Left ventricle myocardium inferior (tissue), 1 donor: Measurements from ENCODE around the gene RAX. TPM values are rescaled to one million over a fixed set of nuclear protein-coding genes. Genes with fewer than 3 reads are reported as not detected.

Source experiments
- DNase-seq: peaks from one replicate; pipeline ENCODE4 v3.0.0-alpha.2; 2020
- H3K27ac ChIP-seq: fragments of 200-600 bp; replicated peaks from 2 replicates; pipeline ENCODE4 v1.8.0; 2021
- H3K27me3 ChIP-seq: fragments of 200-600 bp; 2 replicates; pipeline ENCODE4 v1.8.0; 2021; ENCODE audit warnings: low read depth
- H3K36me3 ChIP-seq: fragments of 200-600 bp; 2 replicates; pipeline ENCODE4 v1.8.0; 2021
- H3K4me1 ChIP-seq: fragments of 200-600 bp; 2 replicates; pipeline ENCODE4 v1.8.0; 2021
- H3K4me3 ChIP-seq: fragments of 200-600 bp; 2 replicates; pipeline ENCODE4 v1.8.0; 2021; ENCODE audit warnings: mild to moderate bottlenecking, moderate library complexity
- H3K9me3 ChIP-seq: fragments of 200-600 bp; replicated peaks from 2 replicates; pipeline ENCODE4 v1.8.0; 2021
- CTCF ChIP-seq: fragments of 200-600 bp; IDR thresholded peaks from 2 replicates; pipeline ENCODE4 v1.8.0; 2021; ENCODE audit warnings: antibody characterized with exemption, mild to moderate bottlenecking, borderline replicate concordance
- intact Hi-C: fragments of 100-400 bp; cut with micrococcal nuclease; formaldehyde crosslinking; loops from one replicate; pipeline ENCODE4 v1.11.0; 2022
- total RNA-seq: library from RNA; stranded (reverse); fragmentation: NEBNext Ultra II Directional; extraction: Animal tissue kit (Norgen Biotek cat#: 25700); gene quantifications from one replicate; pipeline ENCODE4 v1.2.1, GENCODE V29; 2021
- donor health status: DM: no; HTN: yes; CAD: no; lungs with severe emphysema.

Gene RAX
- total RNA-seq, 1 donor from 2014 or later, result not detected

GRCh38 chr18:59222341-59222740 lies 50.9 kb downstream of the RAX start:
- Histone ChIP-seq H3K4me3 (no peak overlapping the region), H3K36me3 (no peaks in the 10 kb centered on the region), H3K4me1 (peaks cover 16% of the 10 kb centered on the region), H3K27ac (no peak overlapping the region), H3K27me3 (peaks cover 88% of the 10 kb centered on the region), H3K9me3 (no peaks in the 10 kb centered on the region)
- no peak for TF ChIP-seq CTCF
- DNase-seq, result no peak
- intact Hi-C loops, result no loop called here

GRCh38 chr18:59220784-59221765 lies 52.2 kb downstream of the RAX start:
- Histone ChIP-seq H3K9me3 (no peaks in the 10 kb centered on the region), H3K4me3 (peak overlapping the region; percentile 49), H3K27ac (no peak overlapping the region), H3K36me3 (no peaks in the 10 kb centered on the region), H3K4me1 (peaks cover 16% of the 10 kb centered on the region), H3K27me3 (peaks cover 96% of the 10 kb centered on the region)
- TF ChIP-seq CTCF, result no peak
- DNase-seq, result no peak
- intact Hi-C loops, result no loop called here

- H3K27me3 ChIP-seq, result peaks cover 99% of the 10 kb centered on the region
- intact Hi-C loops, result no loop called here
These were observed 53.0 kb downstream of the RAX start for GRCh38 chr18:59220164-59220783.

GRCh38 chr18:59219672-59220163 lies 53.5 kb downstream of the RAX start, which contains the start of gene GRP:
Gene GRP (plus strand): TSS chr18:59220158. CDS start chr18:59220266, 108 bp downstream.
- peaks cover 16% of the 10 kb centered on the region for H3K4me1 ChIP-seq
- no peak for DNase-seq
- H3K36me3 ChIP-seq, result no peaks in the 10 kb centered on the region
- no peak within 1 kb of the TSS for H3K27ac ChIP-seq
- peak within 1 kb of the TSS; percentile 49 for H3K4me3 ChIP-seq
- H3K9me3 ChIP-seq, result no peaks in the 10 kb centered on the region
- TF ChIP-seq CTCF, result no peak
- intact Hi-C loops, result no loop called here
- peaks cover 99% of the 10 kb centered on the region for H3K27me3 ChIP-seq

More at GRCh38 chr18:59220164-59220783, 53.0 kb downstream of the RAX start:
- Histone ChIP-seq H3K27ac (no peak overlapping the region), H3K9me3 (no peaks in the 10 kb centered on the region), H3K4me3 (peak overlapping the region; percentile 49), H3K4me1 (peaks cover 16% of the 10 kb centered on the region), H3K36me3 (no peaks in the 10 kb centered on the region)
- TF ChIP-seq CTCF, result no peak
- DNase-seq, result no peak

GRCh38 chr18:59218018-59218417 lies 55.2 kb downstream of the RAX start:
- peaks cover 99% of the 10 kb centered on the region for H3K27me3 ChIP-seq

More at GRCh38 chr18:59218018-59218417, 55.2 kb downstream of the RAX start:
- no peaks in the 10 kb centered on the region for H3K9me3 ChIP-seq
- no peak overlapping the region for H3K27ac ChIP-seq
- H3K4me1 ChIP-seq, result peaks cover 16% of the 10 kb centered on the region
- H3K36me3 ChIP-seq, result no peaks in the 10 kb centered on the region
- TF ChIP-seq CTCF, result no peak
- DNase-seq, result no peak
- intact Hi-C loops, result no loop called here
- no peak overlapping the region for H3K4me3 ChIP-seq

Other genes starting within 250 kb of the RAX start
- gene SEC11C, start 133.6 kb downstream of the RAX start, total RNA-seq, result 24.4 TPM
- gene GRP, start 53.3 kb downstream of the RAX start, total RNA-seq, result not detected
- not detected for gene CPLX4, start 45.2 kb upstream of the RAX start, total RNA-seq
- 56.8 TPM for gene LMAN1, start 85.8 kb upstream of the RAX start, total RNA-seq